HG02884 (cell line): Measurements from ENCODE around the gene RBMS3.

Source experiments
- ATAC-seq: cut with Tn5 transposase; IDR thresholded peaks from one replicate; pipeline ENCODE4 v1.9.1; 2021; ENCODE audit warnings: mild to moderate bottlenecking, moderate library complexity; ENCODE audit not compliant: unreplicated experiment

RBMS3 gene

DNA sequence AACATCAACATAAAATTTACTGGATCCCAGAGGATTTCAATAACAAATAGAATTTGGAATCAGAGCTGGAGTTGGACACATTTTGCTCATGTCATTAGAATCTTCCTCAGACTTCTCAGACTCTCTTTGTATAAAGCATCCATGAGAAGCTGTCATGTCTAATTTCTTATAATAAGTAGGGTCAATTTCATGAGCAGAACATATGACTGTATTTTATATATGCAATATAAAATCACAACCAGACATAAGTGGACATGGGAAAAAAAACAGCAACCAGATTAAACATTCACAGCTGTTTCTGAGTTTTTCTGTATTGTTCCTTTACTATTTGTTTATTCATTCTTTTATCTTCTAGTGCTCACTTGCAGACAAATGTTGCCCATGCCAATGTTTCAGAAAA is 325.5 kb downstream of the RBMS3 start:
- no peak for ATAC-seq

GRCh38 chr3:29608414-29609327 is 327.8 kb downstream of the RBMS3 start:
- no peak for ATAC-seq

- no peak for ATAC-seq
These were observed 328.5 kb downstream of the RBMS3 start for GRCh38 chr3:29609328-29609811.

GRCh38 chr3:29610781-29611180 is 329.9 kb downstream of the RBMS3 start:
- no peak for ATAC-seq

DNA sequence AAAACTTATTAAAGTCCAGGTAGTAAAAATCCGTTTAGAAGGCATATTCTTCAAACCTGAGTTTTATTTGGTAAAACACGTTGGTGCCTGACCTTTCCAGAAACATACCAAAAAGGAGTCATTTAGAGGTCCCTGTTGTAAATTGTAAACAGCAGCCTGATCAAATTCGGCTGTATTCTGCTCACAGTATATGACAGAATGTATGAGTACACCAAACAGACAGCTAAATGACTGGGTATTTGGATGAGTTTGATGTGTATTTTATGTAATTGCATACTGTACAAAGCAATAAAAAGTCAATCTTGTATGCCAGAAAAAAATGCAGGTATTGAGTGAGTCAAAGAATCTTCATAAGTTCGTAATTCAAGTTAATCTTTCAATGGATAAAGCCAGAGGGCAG is 330.4 kb downstream of the RBMS3 start:
- no peak for ATAC-seq

DNA sequence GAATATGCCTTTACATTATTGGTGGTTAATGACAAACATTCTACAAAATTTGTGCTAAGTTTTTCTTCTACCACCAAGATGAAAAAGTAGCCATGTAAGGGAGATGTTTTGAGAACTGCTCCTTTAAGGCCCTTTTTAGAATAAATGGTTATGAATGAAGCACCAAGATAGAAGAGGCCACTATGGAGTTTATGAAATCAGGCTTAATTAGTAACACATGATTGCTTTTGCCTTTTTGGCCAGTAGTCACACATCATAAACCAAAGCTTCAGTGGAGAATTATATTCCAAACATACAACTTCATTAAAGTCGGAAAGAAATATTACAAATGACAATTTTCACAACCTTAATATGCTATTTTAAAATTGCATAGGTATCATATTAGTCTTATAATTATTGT is 331.7 kb downstream of the RBMS3 start:
- no peak for ATAC-seq

- ATAC-seq = no peak
These were observed 334.1 kb downstream of the RBMS3 start for GRCh38 chr3:29614954-29615353.

- no peak for ATAC-seq
These were observed 337.8 kb downstream of the RBMS3 start for GRCh38 chr3:29618395-29619282.

DNA sequence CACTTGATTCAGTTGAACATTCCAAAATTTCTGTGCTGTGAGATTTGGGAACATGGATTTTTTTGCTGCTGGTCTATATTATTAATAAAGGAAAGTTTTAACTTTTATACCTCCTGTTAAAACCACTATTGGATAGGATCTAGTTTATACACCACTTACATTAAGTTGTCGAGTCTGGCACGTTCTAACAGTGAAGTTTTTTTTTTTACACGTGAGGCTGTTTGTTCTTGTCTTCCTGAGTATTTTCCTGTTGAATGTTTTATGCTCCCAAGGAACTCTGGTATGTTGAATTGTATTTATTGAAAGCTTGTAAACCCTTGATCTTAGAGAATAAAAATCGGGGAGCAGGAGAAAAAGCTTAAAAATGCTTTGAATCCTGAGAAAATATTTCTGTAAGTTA is 338.8 kb downstream of the RBMS3 start:
- ATAC-seq = no peak

GRCh38 chr3:29627136-29628117 is 346.6 kb downstream of the RBMS3 start:
- ATAC-seq = no peak

DNA sequence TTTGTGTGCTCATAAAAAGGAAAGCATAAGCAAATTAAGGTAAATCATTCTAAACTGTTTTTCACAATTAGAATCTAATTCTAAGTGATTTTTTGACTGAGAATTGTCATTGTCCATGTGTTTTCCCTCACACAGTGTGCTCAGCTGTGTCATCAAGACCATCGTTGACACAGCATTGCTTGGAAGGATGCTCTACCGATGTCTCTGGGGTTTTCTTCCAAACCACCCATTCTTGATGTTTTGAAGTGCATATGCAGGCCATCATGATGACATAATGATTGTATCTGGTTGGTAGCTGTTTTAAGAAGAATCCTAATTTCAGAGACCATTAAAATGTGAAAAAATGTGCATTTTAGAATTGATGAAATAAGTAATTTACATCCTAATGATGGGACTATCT is 347.9 kb downstream of the RBMS3 start:
- ATAC-seq = no peak

GRCh38 chr3:29635888-29636287 is 355.0 kb downstream of the RBMS3 start:
- no peak for ATAC-seq

DNA sequence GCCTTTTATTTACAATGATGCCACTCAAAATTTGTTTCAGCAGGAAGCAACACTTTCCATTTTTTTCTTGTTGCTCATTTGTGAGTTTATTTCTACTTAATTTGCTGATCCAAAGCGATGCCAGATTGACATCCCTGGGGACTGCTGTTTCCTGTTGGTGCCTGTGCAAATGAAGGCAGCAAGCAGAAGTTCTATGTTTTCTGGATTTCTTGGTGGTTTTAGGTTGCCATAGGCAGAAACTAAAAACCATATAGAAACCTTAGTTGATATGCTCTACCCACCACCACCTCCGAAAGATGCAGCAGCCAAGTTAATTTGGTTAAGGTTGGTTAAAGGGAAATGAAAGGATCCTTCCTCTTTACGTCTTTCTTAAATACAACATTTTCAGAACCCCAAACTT is 356.2 kb downstream of the RBMS3 start:
- no peak for ATAC-seq

DNA sequence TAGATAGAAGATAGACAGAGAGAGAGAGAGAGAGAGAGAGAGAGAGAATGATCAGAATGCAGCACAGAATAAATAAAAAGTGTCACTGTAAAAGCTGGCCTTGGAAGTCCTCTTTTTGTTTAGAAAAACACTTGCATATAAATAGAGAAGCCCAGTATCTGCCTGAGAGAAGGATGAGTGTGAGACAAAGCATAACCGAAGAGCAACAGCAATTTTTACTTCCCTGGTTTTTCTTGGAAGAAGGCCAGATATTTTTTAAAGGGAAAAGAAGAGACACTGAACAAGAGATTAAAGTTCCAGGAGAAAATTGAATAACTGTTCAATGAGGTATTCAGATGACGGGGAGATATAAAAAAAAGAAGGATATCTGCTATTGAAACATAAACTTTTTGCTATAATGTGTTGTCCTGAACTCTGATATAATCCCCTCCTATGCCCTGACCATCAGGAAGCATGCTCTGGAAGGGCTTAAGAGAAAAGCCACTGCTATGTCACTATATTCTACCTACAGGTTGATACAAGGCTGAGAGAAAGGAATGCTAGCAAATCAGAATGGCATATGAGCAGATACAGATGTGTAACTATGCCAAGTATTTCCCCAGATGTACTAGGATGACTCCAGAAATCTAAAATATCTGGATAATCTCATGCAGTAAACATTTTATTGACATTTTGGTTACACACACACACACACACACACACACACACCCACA is 358.9 kb downstream of the RBMS3 start:
- no peak for ATAC-seq

- ATAC-seq = no peak
These were observed 361.6 kb downstream of the RBMS3 start for GRCh38 chr3:29642393-29643033.

DNA sequence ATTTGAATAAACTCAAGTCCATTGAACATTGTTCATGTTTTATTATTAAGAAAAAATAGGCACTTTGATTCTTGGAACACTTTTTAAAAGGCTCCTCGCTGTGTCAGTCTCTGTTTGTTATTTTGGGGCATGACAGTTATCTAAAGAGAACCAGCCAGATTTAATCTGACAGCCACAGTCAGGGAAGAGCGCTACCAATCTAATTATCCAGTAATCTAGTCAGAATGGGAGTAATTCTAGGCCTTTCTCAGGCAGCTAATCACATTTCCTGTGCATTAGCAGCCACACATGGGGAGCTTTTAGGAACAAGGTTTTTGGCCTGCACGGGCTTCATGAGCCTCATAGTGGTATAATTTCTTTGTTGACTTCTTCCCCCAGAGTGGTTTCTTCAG is 362.2 kb downstream of the RBMS3 start:
- ATAC-seq = no peak

- ATAC-seq = no peak
These were observed 363.4 kb downstream of the RBMS3 start for GRCh38 chr3:29644261-29644660.

GRCh38 chr3:29644956-29645636 is 364.2 kb downstream of the RBMS3 start:
- no peak for ATAC-seq

- no peak for ATAC-seq
These were observed 365.2 kb downstream of the RBMS3 start for GRCh38 chr3:29646043-29646442.
